NCI-H82 treated with DMSO at 0.1 percent for 48 hours (cell line): ENCODE results near the gene ADAMTS14.

Experiments
- DNase-seq: peaks from one replicate; lab custom pipeline; 2025; ENCODE audit not compliant: unreplicated experiment; lab: John Stamatoyannopoulos, UW

Gene ADAMTS14

DNA sequence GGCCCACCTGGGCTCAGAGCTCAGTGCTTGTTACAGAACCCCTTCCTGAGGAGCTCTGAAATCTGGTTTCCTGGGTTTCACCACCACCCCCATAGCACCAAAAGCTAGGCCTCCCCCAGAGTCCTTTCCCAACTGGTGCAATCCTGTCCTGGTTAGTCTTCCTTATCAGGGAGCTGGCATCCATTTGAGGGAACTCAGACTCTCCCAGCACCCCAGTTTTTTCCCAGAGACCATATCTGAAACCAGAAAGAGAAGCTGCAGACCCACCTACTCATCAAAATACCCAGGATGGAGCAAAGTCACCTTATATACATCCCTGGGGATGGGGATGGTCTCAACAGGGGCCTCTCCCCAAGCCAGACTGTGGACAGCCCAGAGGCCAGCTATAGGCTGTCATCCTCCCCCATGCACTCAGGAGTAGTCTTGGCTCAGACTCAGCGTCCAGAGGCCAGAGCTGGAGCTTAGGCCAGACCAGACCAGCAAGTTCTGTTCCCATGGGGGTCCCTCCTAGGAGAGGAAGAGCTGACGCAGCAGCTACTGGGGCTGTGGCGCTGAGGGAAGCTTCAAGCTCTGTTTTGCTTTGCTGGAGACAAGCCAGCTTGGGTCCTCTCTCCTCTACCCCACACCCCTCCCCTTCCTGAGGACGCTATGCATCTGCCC lies 109.9 kb downstream of the ADAMTS14 start:
- no peak for DNase-seq

DNA sequence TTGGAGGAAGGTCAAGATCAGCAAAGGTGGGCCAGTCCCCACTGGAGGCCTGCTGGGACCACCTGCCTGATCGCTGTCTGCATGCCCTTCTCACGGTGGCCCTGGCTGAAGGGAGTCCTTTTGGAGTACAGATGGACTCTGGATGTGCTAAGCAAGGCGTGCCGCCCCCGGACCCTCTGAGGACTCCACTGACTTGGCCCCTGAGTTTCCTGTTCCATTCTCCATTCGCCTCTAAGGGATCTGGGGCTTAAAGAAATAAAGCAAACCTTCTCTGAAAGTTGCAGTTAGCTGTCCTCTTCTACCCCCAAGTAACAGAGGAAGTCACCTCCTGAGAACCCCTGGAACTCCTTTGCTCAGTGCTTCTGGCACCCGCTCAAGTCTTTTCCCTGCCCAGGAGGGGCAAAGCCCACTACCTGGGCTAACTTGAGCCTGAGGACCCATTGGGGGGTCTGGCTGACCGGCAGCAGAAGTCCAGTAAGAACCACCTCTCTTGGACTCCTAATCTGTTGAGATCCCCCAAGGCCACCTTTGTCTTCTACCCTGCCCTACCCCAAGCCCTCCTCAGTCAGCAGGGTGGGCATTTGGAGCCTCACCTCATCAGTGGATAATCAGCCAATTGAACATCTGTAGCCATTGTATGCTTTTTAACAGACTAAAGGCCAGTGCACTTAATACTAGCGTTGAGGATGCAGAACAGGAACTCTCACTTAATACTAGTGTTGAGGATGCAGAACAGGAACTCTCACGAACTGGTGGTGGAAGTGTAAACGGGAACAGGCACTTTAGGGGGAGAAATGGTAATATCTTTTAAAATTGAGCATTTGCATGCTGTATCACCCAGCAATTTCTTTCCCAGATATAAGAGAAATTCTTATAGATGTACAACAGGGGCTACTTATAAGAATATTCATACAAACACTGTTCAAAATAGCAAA lies 110.7 kb downstream of the ADAMTS14 start:
- DNase-seq = no peak

DNA sequence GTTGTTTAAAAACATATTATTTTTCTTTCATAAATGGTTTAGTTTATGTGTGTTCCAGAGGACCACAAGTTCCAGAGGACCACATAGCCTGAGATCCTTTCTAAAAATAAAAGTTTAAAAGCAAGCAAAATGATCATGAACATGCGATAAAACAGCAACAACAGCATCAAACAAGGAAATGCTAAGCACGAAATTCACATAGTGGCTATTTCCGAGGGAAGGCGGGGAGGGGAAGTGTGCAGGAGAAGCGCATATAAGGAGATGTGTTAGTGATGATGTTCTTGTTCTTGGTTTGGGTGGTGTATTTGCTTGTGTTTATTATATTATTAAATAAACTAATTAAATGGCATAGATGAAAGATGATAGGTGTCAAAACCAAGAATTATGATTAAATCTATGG lies 111.7 kb downstream of the ADAMTS14 start:
- DNase-seq = no peak

DNA sequence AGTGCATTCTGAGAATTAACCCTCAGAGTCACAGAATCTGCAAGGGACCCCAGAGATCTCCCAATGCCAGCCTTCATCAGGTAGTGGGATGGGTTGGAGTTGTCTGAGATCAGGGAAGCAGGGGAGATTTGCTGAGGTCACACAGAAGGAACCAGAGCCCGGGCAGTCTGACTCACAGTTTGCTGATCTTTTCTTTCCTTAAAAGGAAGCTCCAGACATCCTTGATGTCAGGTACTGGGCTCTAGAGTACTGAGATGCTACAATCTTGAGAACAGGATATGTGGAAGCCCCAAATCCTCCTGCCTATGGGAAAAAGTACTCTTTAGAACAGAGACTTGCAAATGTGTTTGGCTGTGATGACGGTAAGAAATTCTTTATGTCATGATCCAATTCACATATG lies 112.2 kb downstream of the ADAMTS14 start:
- DNase-seq = no peak

DNA sequence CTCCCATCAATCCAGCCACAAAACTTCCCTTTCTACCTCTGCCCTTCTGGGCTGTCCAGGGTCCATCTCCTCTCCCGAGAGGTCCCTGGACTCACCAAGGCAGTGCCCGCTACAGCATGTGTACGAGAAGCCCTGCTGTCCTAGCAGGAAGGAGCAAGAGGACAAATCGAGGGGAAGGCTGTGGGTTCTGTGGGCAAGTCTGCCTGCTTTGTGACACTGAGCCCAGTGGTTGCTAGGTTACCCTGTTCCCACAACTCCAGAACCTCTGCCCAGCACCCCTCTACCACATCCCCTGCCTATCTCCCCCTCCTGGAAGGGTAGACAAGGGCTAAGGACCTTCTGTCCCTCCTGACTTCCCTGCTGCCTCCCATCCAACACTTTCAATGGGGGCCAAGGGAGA lies 112.9 kb downstream of the ADAMTS14 start, which contains the start of gene TBATA:
Gene TBATA, minus strand, starts transcription at position 188 of the 400 bp plus-strand sequence. CDS start 1,998 bp downstream, outside the sequence.
- DNase-seq = no peak

DNA sequence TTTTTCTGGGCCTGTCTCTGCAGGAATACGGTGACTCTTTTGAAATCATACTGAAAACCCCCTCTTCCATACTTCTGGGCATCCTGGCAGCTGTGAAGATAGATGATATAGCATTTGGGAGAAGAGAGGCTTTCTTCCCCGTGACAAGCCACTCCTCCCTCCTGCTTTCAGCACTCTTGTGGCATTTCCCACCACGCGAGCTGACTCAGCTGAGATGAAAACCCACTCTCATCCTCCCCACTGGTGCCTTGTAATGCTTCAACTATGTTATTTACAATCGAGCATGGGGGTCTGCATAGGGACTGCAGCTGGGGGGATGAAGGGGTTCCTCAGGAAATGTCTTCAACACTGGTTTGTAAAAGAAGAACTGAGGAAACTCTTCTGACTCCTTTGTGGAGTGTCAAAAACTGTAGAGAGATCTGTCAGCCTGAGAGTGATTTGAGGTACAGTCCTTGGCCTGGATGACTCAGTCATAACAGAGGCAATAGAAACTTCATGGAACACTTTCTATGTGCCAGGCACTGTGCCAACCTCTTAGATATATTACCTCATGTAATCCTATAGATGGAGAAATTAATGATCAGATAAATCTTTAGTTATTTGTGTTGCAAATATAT lies 114.6 kb downstream of the ADAMTS14 start:
- no peak for DNase-seq

DNA sequence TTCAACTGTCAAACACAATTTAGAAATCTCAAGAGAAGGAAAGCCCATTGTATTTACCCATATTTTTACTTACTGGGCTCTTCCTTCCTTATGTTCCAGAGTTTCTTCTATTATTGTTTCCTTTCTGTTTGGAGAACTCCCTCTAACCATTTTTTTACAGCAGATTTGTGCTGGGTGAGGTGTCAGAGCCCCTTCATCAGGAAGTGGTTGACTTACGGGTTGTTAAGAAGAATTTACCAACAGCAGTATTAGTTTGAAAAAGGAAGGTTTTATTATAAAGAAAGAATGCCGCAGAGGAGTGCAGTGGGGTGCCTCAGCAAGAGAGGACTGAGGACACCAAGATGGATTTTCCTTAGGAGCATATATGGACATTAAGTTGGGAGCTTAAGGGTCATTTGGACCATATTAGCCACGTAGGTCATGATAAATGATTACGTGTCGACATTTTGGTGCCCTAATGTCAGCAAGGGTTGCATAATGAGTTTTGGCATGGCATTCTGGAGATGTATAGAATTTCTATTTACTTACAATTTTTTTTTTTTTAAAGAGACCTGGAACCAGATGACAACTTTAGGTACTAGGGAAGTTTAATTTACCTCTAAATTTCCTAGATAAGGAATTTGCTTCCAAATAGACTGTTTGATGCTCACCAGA lies 119.2 kb downstream of the ADAMTS14 start:
- no peak for DNase-seq

DNA sequence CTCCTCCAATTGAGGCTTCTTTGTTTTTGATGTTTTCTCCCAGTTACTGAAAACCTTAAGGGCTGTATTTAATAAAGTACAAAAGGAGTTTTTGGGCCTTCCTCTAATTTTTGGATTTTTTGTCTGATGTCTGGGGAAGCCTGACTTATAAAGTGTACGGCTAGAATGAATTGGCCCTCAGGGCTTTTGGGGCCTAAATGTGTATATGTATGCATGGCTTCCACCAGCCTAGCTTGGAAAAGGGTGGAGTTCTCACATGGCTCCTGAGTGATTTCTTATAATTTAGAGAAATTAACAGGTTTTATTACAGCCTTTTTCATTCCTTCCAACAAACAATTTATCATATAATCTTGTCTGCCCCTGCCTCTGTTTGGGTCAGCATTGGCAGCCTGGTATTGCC lies 123.3 kb downstream of the ADAMTS14 start:
- DNase-seq = no peak

DNA sequence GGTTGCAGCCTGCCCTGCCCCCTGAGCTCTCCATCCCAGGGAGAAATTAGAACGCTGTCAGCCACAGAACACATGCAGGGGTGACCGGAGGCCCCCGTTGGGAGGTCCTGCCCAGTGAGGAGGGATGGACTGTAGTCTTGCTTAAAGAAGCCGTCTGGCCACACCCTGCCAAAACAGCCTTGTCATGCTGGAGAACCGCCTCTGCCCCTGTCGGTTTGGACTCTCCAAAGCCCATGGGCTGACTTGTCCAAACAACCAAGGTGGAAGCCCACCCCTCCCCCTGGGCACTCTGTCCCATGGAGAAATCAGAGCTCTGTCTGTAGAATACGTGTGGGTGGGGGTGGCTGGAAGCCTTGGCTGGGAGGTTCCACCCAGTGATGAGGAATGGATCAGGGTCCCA lies 125.5 kb downstream of the ADAMTS14 start:
- DNase-seq = no peak

DNA sequence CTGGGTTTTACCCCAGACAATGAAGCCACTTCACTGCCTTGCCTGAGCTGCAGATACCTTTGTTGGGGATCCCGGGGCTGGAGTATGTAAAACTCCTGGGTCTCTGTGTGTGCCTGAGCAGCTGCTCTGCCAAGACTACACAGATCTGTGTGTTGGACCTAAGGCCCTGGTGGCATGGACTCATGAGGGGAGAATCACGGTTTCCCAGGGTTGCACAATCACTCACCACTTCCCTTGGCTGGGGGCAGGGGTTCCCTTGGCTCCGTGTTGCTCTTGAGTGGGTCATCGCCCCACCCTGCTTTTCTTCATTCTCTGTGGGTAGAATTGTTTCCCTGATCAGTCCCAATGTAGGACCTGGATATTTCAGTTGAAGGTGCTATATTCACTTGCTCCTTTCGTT lies 126.8 kb downstream of the ADAMTS14 start:
- no peak for DNase-seq

DNA sequence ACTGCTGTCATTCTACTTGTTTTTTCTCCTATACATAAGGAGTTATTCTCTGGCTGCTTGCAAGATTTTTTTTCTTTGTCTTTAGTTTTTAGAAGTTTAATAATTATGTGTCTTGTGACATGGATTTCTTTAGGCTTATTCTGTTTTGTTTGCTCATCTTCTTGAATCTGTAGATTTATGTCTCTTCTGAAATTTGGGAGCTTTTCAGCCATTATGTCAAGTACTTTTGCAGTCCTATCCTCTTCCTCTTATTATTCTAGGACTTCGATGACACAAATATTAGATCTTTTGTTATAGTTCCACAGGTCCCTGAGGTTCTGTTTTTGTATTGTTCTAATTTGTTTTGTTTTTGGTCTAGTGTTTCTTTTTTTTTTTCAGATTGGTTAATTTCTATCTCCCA lies 129.5 kb downstream of the ADAMTS14 start:
- no peak for DNase-seq

DNA sequence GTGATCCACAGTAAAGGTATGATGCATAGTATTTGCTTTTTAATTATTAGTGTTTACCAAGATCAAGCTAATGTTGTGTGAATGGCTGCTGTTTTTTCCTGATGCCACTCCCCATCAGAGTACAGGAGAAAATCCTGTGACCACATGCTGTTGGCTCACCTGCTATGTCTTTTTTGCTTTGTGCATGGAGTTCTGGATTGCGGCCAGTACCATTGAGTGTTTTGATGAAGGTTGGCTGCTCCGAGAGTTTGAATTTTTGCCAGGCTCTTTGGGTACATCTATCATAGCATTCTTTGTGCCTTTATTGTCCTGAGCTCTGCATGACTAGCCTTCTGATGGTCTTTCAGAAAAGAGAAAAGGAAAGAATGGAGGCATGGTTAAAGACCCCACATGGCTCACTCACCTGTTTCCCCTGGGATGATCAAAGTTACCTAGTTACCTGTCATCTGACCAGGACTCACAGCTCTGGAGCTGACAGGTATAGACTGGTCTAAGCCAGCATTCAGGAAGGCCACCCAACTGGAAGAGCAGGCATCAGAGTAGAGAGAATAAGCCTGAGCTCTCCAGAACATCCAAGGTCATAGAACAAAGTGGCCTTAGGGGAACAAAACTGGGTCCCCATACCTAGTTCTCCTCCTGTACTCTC lies 131.6 kb downstream of the ADAMTS14 start:
- no peak for DNase-seq

DNA sequence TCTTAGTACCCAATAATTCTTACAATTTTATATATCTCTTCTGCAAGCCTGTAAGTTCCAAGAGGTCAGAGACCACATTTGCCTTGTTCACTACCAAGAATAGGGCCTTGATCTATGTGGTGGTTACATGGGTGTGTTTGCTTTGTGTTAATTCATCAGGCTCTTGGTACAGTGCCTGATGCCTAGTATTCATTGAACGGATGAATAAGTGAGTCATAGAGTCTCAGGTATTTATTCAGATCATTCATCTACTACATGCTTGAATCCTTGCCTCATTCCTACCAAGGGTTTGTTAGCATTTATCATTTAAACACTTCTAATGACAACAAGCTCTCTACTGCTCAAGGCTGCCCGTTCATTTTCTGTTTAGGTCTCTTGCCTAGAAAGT lies 132.1 kb downstream of the ADAMTS14 start:
- no peak for DNase-seq

DNA sequence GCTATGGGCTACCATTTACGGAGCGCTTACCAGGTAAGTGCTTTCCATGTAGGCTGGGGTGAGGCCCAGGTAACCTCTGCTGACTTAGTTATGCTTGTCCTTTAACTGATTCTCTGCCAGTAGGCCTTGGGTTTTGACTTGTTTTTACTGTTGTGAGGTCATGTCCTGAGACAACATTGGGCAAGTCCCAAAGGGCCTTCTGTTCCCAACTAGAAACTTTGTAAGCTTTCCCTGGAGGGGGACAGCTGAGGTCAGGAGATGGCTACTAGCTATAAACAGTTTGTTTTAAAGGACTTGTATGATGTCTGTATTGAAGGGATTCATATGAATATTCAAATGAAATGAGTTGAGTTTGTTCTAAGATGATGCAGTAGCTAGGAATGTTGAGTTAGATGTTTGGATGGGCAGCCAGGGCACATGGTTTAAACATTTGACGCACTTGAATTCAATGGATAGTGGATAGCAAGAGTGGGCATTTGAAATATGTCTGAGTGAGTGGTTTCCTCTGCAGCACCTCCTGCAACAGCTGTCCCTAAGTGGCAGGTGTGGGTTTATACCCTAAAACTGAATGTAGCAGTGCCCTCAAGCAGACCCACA lies 133.4 kb downstream of the ADAMTS14 start:
- DNase-seq = no peak

DNA sequence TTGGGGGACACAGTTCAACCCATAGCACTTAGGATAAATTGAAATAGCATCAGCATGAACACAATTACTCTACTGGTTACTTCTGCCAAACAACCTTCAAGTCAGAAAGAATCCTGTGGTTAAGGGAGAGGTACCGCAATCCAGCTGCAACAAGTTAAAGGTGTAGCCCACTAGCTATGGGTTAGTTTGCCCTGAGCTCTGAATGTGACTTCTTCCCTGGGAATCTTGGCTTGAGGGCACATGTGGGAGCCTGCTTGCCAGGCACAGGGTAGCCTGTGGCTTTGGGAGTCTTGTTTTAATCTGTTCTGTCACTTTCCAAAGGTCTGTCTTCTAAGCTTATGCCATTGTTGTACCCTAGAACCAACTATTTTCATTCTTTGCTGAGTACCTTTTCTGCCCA lies 134.5 kb downstream of the ADAMTS14 start:
- DNase-seq = no peak

DNA sequence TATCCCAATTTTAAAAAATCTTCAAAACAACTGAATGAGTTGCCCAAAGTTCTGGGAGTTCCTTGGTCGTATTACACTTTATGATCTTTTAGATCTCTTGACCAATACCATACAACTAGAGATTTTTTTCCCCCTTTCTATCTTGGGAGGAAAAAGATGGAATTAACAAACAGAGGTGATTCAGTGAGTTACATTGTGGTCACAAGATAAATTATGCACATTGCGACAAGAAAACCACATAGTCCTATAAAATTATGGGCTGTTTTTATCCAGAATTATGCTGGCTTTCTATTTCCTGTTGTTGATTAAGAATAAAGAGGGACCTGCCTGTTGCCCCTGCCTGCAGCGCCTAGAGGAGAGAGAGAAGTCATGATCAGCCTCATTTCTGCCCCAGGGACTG lies 135.2 kb downstream of the ADAMTS14 start:
- no peak for DNase-seq

DNA sequence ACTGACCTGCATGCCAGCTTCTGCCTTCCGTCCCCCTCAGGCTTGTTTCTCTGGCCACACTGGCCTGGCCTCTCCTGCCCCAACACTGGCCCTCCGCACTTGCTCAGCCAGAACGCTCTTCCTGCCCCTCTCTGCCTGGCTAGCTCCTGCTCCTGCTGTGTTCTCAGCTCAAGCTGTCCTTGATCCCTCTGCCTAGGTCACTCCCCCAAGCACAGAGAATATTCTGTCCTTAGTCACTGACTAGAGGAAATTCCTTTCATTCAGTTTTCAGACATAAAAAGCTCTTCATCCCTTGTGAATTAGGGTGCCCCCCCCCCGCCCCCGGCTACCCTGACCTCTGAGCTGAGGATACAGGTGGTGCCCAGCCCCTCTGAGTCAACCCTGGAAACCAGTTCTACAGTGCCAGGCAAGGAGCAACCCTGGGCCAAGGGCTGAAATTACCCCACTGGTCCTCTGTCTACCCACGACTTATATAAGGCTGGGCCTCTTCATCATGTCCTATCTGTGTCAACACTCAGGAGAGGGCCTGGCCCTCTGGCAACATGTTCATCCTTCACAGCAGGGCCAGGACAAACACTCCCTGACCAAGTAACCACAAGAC lies 136.8 kb downstream of the ADAMTS14 start:
- no peak for DNase-seq

DNA sequence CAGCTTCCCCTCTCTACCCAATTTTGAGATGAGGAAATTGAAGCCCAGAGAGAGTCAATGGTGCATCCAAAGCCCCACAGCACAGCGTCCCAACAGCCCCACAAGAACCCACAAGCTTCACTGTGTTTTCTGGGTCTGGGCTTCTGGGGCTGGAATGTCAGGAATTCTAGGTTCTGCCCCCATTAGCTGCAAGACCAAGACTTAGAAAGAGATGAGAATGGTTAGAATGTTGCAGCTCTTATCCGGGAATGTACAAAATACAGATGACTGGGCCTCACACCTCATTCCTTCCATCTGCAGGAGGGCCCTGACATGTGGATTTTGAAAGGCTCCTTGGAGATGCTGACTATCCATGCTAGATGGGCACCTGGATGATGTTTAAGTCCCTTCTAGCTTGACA lies 137.4 kb downstream of the ADAMTS14 start:
- no peak for DNase-seq

DNA sequence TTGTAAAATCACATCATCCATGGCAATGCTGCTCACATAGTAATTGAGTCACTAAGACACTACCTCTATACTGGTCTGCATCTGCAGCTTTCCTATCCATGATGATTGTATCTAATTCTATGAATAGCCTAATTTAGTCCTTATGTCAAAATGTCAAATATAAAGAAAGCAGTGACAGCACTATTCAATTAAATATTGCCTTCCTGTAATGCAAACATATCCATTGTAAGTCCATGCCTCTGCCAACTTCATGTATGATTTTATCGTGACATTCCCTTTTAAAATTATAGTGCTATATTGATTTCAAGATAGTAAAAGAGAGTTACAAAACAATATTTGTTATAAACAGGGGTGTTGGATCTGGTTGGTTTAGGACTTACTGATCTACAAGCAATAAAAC lies 138.7 kb downstream of the ADAMTS14 start:
- DNase-seq = no peak

DNA sequence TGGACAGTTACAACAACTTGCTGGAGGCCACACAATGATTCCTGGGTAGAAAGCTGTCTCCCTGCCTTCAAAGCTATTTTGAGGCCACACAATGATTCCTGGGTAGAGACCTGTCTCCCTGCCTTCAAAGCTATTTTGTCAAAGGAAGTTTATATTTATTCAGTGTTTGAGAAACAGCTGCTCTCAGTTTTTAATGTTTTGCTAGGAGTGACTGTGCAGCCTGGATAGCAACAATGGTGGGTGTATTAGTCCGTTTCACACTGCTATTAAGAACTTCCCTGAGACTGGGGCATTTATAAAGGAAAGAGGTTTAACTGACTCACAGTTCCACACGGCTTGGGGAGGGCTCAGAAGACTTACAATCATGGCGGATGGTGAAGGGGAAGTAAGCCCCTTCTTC lies 139.6 kb downstream of the ADAMTS14 start:
- DNase-seq = no peak
